Upper lobe of left lung (tissue), 6 donors: Measurements from ENCODE around the gene KLHDC1. TPM values are rescaled to one million over a fixed set of nuclear protein-coding genes. Genes with fewer than 3 reads are reported as not detected.

ENCODE experiments used
- ATAC-seq, 2 donors: fragments of 200-7000 bp; cut with Tn5 transposase; one replicate each; pipeline ENCODE4 v1.9.1; 2022; ENCODE audit warnings: mild to moderate bottlenecking in 2 of 2, moderate library complexity in 2 of 2; ENCODE audit not compliant: low FRiP score in 2 of 2
- DNase-seq, 2 donors: peaks; one replicate each; pipeline ENCODE4 v3.0.0-alpha.2; 2019 to 2020
- H3K27ac ChIP-seq, 4 donors: fragments of 200-600 bp; sonication (generic); one replicate each; pipeline ENCODE4 v1.5.1; 2016 to 2019
- H3K27me3 ChIP-seq, 4 donors: fragments of 200-600 bp; sonication (generic); one replicate each; pipeline ENCODE4 v1.5.1; 2017 to 2019
- H3K36me3 ChIP-seq, 4 donors: fragments of 200-600 bp; sonication (generic); one replicate each; pipeline ENCODE4 v1.5.1; 2016 to 2019
- H3K4me1 ChIP-seq, 4 donors: fragments of 200-600 bp; sonication (generic); one replicate each; pipeline ENCODE4 v1.5.1; 2018 to 2019
- H3K4me3 ChIP-seq, 4 donors: fragments of 200-600 bp; sonication (generic); one replicate each; pipeline ENCODE4 v1.5.1; 2017 to 2019; ENCODE audit warnings: mild to moderate bottlenecking in 2 of 4, moderate library complexity in 1 of 4
- H3K9me3 ChIP-seq, 4 donors: fragments of 200-600 bp; sonication (generic); one replicate each; pipeline ENCODE4 v1.5.1; 2018 to 2019
- CTCF ChIP-seq, 6 experiments: fragments of 450-650 bp in 4 of 6; fragments of 200-600 bp in 2 of 6; sonication (generic) in 2 of 6; IDR thresholded peaks; one replicate each; pipeline ENCODE4 v1.5.1; 2016 to 2019; ENCODE audit warnings: antibody characterized with exemption in 6 of 6
- EP300 ChIP-seq, 4 donors: sonication (generic); formaldehyde crosslinking; IDR thresholded peaks; one replicate each; pipeline ENCODE4 v1.5.1; 2017; ENCODE audit warnings: antibody characterized with exemption in 4 of 4, control low read depth in 2 of 4
- POLR2A ChIP-seq, 4 donors: fragments of 450-650 bp; IDR thresholded peaks; one replicate each; pipeline ENCODE4 v1.5.1; 2016 to 2017; ENCODE audit warnings: antibody characterized with exemption in 4 of 4, mild to moderate bottlenecking in 2 of 4
- POLR2AphosphoS5 ChIP-seq, 2 donors: sonication (generic); formaldehyde crosslinking; IDR thresholded peaks; one replicate each; pipeline ENCODE4 v1.5.1; 2017; ENCODE audit warnings: antibody characterized with exemption in 2 of 2
- WGBS, 2 donors: methylation state at CpG; one replicate each; pipeline ENCODE4 v1.1.5; 2017 to 2018; 5-methylcytosine and 5-hydroxymethylcytosine counted together
- total RNA-seq, 6 donors: library from RNA; depleted of rRNA in 4 of 6; stranded (reverse); fragments of >200 nt in 4 of 6; gene quantifications; one replicate each; pipeline versions ENCODE4 v1.1.0 to v1.2.1, GENCODE V29; 2016 to 2021
- donor health status: DM: no; HTN: no; CAD: no; lungs with moderate emphysema.
- donor health status: DM: no; HTN: yes; CAD: no; lungs with severe emphysema.

KLHDC1 gene
- total RNA-seq, 6 donors from 2014 or later: 4.6 to 11.1 (median 5.3) TPM

- Histone ChIP-seq H3K4me1 (no peaks in the 10 kb centered on the region), H3K27me3 (no peaks in the 10 kb centered on the region), H3K9me3 (no peaks in the 10 kb centered on the region), H3K4me3 (no peak overlapping the region), H3K36me3 (no peaks in the 10 kb centered on the region), H3K27ac (no peak overlapping the region)
- TF ChIP-seq POLR2A (IDR thresholded peaks at IDR 0.05): no peak
- TF ChIP-seq POLR2AphosphoS5 (IDR thresholded peaks at IDR 0.05): no peak
- no peak for TF ChIP-seq CTCF (IDR thresholded peaks at IDR 0.05)
- no peak for TF ChIP-seq EP300 (IDR thresholded peaks at IDR 0.05)
- DNase-seq (no peak), ATAC-seq (no peak)
- 75 to 87% methylated on average over 2 of the region's 2 CpGs for WGBS, 2 donors
These were observed 33.1 kb upstream of the KLHDC1 start for GRCh38 chr14:49659526-49660455.

- TF ChIP-seq CTCF (IDR thresholded peaks at IDR 0.05) (no peak), POLR2A (IDR thresholded peaks at IDR 0.05) (no peak)
- Histone ChIP-seq H3K27ac (no peak overlapping the region), H3K4me3 (no peak overlapping the region), H3K27me3 (no peaks in the 10 kb centered on the region), H3K9me3 (no peaks in the 10 kb centered on the region), H3K4me1 (no peaks in the 10 kb centered on the region), H3K36me3 (peaks cover 0 to 3% (median 0%) of the 10 kb centered on the region in 4 donors)
- ATAC-seq: no peak
- DNase-seq: no peak
These were observed 22.4 kb upstream of the KLHDC1 start for GRCh38 chr14:49670475-49670874.

- DNase-seq (no peak), ATAC-seq (no peak)
- no peaks in the 10 kb centered on the region for H3K4me1 ChIP-seq
- no peak overlapping the region for H3K27ac ChIP-seq
- WGBS, 2 donors: 97 to 98% methylated on average over 2 of the region's 2 CpGs
- no peak overlapping the region for H3K4me3 ChIP-seq
- H3K27me3 ChIP-seq: no peaks in the 10 kb centered on the region
- TF ChIP-seq POLR2A (IDR thresholded peaks at IDR 0.05) (no peak), EP300 (IDR thresholded peaks at IDR 0.05) (no peak), POLR2AphosphoS5 (IDR thresholded peaks at IDR 0.05) (no peak)
- no peaks in the 10 kb centered on the region for H3K9me3 ChIP-seq
- peaks cover 0 to 3% (median 0%) of the 10 kb centered on the region in 4 donors for H3K36me3 ChIP-seq
These were observed 19.3 kb upstream of the KLHDC1 start for GRCh38 chr14:49673586-49673985.

GRCh38 chr14:49677643-49678042 is 15.3 kb upstream of the KLHDC1 start:
- Histone ChIP-seq H3K27ac (no peak overlapping the region), H3K9me3 (no peaks in the 10 kb centered on the region), H3K4me3 (no peak overlapping the region), H3K27me3 (no peaks in the 10 kb centered on the region), H3K4me1 (no peaks in the 10 kb centered on the region), H3K36me3 (no peaks in the 10 kb centered on the region)
- 96 to 100% methylated on average over 1 to 4 of the region's 4 CpGs for WGBS, 2 donors
- ATAC-seq (no peak), DNase-seq (no peak)
- no peak for TF ChIP-seq POLR2AphosphoS5 (IDR thresholded peaks at IDR 0.05)
- TF ChIP-seq EP300 (IDR thresholded peaks at IDR 0.05): no peak
- TF ChIP-seq CTCF (IDR thresholded peaks at IDR 0.05): no peak
- no peak for TF ChIP-seq POLR2A (IDR thresholded peaks at IDR 0.05)

GRCh38 chr14:49679271-49679670 is 13.6 kb upstream of the KLHDC1 start:
- no peaks in the 10 kb centered on the region for H3K27me3 ChIP-seq
- ATAC-seq (no peak), DNase-seq (no peak)
- H3K4me3 ChIP-seq: no peak overlapping the region
- 70 to 78% methylated on average over 2 of the region's 2 CpGs for WGBS, 2 donors
- no peak overlapping the region for H3K27ac ChIP-seq
- no peak for TF ChIP-seq POLR2A (IDR thresholded peaks at IDR 0.05)
- no peak for TF ChIP-seq CTCF (IDR thresholded peaks at IDR 0.05)
- TF ChIP-seq POLR2AphosphoS5 (IDR thresholded peaks at IDR 0.05): no peak
- no peak for TF ChIP-seq EP300 (IDR thresholded peaks at IDR 0.05)
- no peaks in the 10 kb centered on the region for H3K36me3 ChIP-seq
- H3K9me3 ChIP-seq: no peaks in the 10 kb centered on the region
- no peaks in the 10 kb centered on the region for H3K4me1 ChIP-seq
